A673 (cell line): ENCODE measurements around the gene UBE2E3.

ENCODE experiments used
- EZH2 ChIP-seq: fragments of 200-600 bp; sonication (generic); IDR thresholded peaks from 2 replicates; pipeline ENCODE4 v1.6.1; 2017; ENCODE audit warnings: borderline replicate concordance, low read depth, mild to moderate bottlenecking, mixed read lengths, antibody characterized with exemption, low read length; ENCODE audit not compliant: poor library complexity, severe bottlenecking
- TF ChIP-seq, protein P1 (sequence below): fragments of 300-800, 200-600 bp; sonication (generic); conservative IDR thresholded peaks from 2 replicates; pipeline ENCODE4 v1.5.1; 2017; ENCODE audit warnings: low read depth, mild to moderate bottlenecking, antibody characterized with exemption, low read length, moderate library complexity, mixed read lengths

DNA sequence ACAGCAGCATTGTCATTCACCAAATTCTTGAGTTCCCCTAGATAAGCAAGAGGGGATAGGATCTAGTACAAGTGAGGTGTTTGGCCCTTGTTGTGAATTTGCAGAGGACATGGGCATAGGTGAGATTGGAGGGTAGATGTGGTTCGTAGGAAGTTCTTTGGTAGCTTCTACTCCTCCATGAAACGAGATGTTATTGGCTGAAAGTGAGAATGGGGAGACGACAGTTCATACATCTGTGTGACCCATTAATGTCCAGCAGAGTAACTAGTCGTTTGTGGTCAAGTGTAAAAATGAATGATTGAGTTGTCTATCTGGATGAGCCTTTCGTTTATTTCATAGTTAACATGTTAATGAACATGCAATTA is 90.4 kb downstream of the UBE2E3 start:
- TF ChIP-seq, protein P1, sequence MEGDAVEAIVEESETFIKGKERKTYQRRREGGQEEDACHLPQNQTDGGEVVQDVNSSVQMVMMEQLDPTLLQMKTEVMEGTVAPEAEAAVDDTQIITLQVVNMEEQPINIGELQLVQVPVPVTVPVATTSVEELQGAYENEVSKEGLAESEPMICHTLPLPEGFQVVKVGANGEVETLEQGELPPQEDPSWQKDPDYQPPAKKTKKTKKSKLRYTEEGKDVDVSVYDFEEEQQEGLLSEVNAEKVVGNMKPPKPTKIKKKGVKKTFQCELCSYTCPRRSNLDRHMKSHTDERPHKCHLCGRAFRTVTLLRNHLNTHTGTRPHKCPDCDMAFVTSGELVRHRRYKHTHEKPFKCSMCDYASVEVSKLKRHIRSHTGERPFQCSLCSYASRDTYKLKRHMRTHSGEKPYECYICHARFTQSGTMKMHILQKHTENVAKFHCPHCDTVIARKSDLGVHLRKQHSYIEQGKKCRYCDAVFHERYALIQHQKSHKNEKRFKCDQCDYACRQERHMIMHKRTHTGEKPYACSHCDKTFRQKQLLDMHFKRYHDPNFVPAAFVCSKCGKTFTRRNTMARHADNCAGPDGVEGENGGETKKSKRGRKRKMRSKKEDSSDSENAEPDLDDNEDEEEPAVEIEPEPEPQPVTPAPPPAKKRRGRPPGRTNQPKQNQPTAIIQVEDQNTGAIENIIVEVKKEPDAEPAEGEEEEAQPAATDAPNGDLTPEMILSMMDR, result no peak
- TF ChIP-seq EZH2, result no peak
